Activated T-helper 1 cell treated with anti-CD3 and anti-CD28 coated beads, Interleukin-12 subunit alpha, Interleukin-12 subunit beta, Interleukin-2, Interleukin-4 antibody, amounts not matched to agents 30 ng/mL and 10 ng/mL and 1 ng/mL, durations not matched to agents 14 hours and 24 hours and 36 hours (primary cell): ENCODE data around the gene DIPK1B. TPM values are rescaled to one million over a fixed set of nuclear protein-coding genes. Genes with fewer than 3 reads are reported as not detected.

Source experiments
- DNase-seq: peaks from one replicate; pipeline ENCODE4 v3.0.0; 2021; ENCODE audit warnings: low spot score
- H3K27ac Mint-ChIP-seq: one replicate; pipeline ENCODE4 v1.8.0; 2021; ENCODE audit warnings: mild to moderate bottlenecking, mixed read lengths
- H3K27me3 Mint-ChIP-seq: one replicate; pipeline ENCODE4 v1.8.0; 2022; ENCODE audit warnings: mild to moderate bottlenecking, moderate library complexity, mixed read lengths; ENCODE audit not compliant: insufficient read depth
- H3K36me3 Mint-ChIP-seq: one replicate; pipeline ENCODE4 v1.8.0; 2021; ENCODE audit warnings: low read depth, mixed read lengths
- H3K4me1 Mint-ChIP-seq: one replicate; pipeline ENCODE4 v1.8.0; 2021; ENCODE audit warnings: low read depth, mixed read lengths
- H3K4me3 Mint-ChIP-seq: one replicate; pipeline ENCODE4 v1.8.0; 2021; ENCODE audit warnings: mild to moderate bottlenecking, moderate library complexity, mixed read lengths
- H3K9me3 Mint-ChIP-seq: one replicate; pipeline ENCODE4 v1.8.0; 2021; ENCODE audit warnings: mixed read lengths
- intact Hi-C: fragments of 100-400 bp; cut with micrococcal nuclease; formaldehyde crosslinking; loops from one replicate; pipeline ENCODE4 v1.15.1; 2024
- total RNA-seq: library from RNA; stranded (reverse); gene quantifications from 2 replicates; pipeline ENCODE4 v1.2.3, GENCODE V29; 2022

DIPK1B gene
- total RNA-seq, 1 donor from 2014 or later = 0.88 TPM

DNA sequence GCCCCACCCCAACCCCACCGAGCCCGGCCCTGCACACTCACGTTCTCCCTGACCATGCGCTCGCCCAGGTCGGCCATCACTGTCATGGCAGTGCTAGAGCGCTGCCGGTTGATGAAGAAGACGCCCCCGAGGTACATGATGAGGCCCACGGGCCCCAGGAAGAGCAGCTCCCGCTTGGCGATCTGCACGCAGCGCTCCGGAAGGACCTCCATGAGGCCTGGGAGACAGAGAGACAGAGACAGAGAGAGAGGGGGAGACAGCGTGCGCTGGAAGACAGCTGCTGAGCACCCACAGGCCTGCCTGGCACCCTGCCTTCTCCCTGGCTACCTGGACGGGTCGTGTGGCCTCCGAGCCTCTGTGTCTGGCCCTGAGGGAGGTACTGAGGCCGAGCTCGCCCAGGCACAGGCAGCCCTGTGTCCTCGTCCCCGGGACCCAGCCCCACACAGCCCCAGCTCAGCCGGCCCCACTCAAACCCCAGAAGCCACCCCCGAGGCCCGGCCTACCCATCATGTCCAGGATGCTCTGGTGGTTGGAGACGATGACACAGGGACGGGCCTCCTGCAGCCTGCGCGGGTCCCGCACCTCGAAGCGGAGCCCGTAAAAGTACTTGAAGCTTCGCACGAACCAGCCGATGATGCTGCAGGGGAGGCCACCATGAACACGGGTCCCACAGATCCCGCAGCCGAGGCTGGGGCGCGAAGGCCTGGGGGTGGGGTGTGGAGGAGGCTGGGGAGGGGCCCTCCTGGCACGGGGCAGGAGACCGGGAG is 35.3 kb upstream of the DIPK1B start:
- H3K27me3 Mint-ChIP-seq = no peaks in the 10 kb centered on the region
- DNase-seq = no peak

DNA sequence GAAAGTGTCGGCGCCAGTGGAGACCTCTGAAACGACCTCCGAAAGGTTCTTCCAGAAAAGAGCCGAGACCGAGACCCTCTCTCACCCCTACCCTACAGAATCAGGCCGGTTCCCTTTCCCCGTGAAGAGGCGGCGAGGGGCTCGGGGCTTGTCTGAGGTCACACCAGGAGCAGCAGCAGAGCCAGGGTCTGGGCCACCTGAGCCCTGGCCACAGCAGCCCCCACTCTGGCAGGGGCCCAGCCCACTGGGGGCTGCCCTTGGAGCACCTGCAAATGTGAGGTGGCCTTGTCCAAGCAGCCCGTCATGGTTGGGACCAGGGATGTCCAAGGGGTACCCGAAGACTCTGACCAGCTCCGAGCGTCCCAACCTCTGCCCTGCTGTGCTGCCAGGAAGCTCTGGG is 34.3 kb upstream of the DIPK1B start:
- no peaks in the 10 kb centered on the region for H3K9me3 Mint-ChIP-seq
- DNase-seq = no peak
- H3K4me3 Mint-ChIP-seq = no peak overlapping the region
- H3K4me1 Mint-ChIP-seq = no peaks in the 10 kb centered on the region
- H3K27ac Mint-ChIP-seq = no peak overlapping the region
- no peaks in the 10 kb centered on the region for H3K27me3 Mint-ChIP-seq
- intact Hi-C loops = no loop called here
- no peaks in the 10 kb centered on the region for H3K36me3 Mint-ChIP-seq

More for the DNA sequence above, 35.3 kb upstream of the DIPK1B start:
- intact Hi-C loops = no loop called here
- Mint-ChIP-seq H3K4me3 (no peak overlapping the region), H3K36me3 (no peaks in the 10 kb centered on the region), H3K27ac (no peak overlapping the region), H3K4me1 (no peaks in the 10 kb centered on the region), H3K9me3 (no peaks in the 10 kb centered on the region)

DNA sequence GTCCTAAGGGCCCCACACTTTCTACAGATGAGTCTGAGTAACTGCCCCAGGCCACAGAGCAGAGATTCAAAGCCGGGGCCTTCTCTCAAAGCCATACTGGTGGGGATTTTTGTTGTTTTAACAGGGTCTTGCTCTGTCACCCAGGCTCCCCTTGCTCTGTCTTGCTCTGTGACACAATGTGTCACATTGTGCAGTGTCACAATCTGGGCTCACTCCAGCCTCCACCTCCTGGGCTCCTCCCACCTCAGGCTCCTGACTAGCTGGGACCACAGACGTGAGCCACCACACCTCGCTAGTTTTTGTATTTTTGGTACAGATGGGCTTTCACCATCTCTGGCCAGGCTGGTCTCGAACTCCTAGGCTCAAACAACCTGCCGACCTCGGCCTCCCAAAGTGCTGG is 33.7 kb upstream of the DIPK1B start:
- no peaks in the 10 kb centered on the region for H3K9me3 Mint-ChIP-seq
- DNase-seq = no peak
- H3K27me3 Mint-ChIP-seq = no peaks in the 10 kb centered on the region
- no peaks in the 10 kb centered on the region for H3K4me1 Mint-ChIP-seq
- no peak overlapping the region for H3K4me3 Mint-ChIP-seq
- no peak overlapping the region for H3K27ac Mint-ChIP-seq
- no peaks in the 10 kb centered on the region for H3K36me3 Mint-ChIP-seq
- intact Hi-C loops = no loop called here

DNA sequence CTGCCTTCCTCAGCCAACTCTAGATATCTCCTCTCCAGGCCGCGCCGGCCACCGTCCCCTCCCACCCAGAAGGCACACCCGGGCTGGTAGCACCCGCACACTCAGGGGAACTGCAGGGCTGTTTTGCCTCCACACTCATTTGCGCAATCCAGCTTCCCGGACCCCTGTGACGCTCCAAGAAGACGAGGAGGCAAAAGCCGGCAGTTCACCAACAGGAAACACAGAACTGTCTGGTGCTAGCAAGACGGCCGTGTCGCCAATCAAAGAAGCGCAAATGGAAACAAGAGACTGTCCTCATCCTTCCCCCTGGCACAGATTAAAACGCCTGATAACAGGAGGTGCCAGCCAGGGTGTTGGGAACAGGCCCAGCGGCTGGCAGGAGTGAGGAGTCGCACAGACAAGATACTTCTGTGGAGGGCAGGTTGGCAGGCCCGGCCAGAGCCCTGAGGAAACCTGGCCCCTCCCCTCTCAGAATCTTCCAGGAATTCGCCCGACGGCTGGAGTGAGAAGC is 32.9 kb upstream of the DIPK1B start:
- no peak for DNase-seq
- intact Hi-C loops = no loop called here
- Mint-ChIP-seq H3K9me3 (no peaks in the 10 kb centered on the region), H3K4me3 (no peak overlapping the region), H3K27me3 (no peaks in the 10 kb centered on the region), H3K27ac (no peak overlapping the region), H3K36me3 (no peaks in the 10 kb centered on the region), H3K4me1 (no peaks in the 10 kb centered on the region)

DNA sequence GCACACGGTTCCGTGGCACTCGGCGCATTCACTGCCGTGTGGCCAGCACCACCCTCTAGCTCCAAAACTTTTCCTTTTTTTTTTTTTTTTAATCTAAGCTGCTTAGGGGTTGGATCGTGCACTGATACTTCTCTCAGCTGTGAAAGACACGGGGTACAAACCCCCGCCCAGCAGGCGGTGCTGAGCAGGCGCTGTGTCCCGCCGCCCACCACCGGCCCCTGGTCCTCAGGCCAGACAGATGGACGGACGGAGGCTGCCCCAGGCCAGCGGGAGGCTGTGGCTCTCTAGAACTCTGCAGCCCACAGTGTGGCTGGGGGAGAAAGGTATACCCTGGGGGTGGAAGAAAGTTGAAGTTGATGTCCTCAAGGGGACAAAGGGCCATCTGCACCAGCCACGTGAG is 31.3 kb upstream of the DIPK1B start:
- H3K4me3 Mint-ChIP-seq = no peak overlapping the region
- no peak overlapping the region for H3K27ac Mint-ChIP-seq
- H3K9me3 Mint-ChIP-seq = no peaks in the 10 kb centered on the region
- intact Hi-C loops = no loop called here
- no peak for DNase-seq
- no peaks in the 10 kb centered on the region for H3K27me3 Mint-ChIP-seq
- H3K36me3 Mint-ChIP-seq = no peaks in the 10 kb centered on the region
- no peaks in the 10 kb centered on the region for H3K4me1 Mint-ChIP-seq

DNA sequence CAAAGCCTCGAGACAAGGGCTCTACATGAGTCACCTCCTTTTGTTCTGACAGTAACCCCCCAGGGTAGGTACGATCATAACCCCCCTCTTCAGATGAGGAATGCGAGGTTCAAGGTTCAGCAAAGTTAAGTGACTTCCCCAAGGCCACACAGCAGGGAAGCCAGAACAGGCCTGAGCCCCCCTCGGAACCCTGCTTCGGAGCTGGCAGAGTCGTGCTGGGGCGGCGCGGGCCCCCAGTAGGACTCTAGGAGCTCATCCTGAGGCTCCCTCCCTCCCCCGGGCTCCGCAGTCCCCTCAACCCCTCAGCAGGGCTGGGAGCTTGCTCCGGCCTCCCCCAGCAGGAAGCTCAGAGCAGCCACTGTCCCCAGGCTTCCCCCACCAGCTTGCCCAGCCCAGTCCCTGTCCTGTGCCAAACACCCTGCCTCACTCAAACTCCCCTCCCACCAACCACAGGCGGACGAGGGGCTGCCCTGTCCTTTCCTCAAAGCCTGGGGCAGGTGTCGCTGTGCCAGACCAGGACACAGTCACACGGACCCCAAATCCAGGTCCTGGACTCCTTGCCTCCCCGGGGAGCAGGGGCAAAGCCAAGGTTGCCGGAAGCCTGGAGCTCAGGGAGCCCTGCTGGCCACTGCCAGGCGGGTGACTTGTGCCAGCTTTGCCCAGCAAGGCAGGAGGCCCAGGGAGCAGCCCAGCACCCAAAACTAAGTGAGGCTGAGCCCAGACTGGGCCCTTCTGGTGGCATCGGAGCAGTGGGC is 30.2 kb upstream of the DIPK1B start:
- no peaks in the 10 kb centered on the region for H3K36me3 Mint-ChIP-seq
- no peaks in the 10 kb centered on the region for H3K4me1 Mint-ChIP-seq
- H3K9me3 Mint-ChIP-seq = no peaks in the 10 kb centered on the region
- H3K4me3 Mint-ChIP-seq = no peak overlapping the region
- intact Hi-C loops = no loop called here
- H3K27ac Mint-ChIP-seq = no peak overlapping the region
- no peaks in the 10 kb centered on the region for H3K27me3 Mint-ChIP-seq
- DNase-seq = no peak

DNA sequence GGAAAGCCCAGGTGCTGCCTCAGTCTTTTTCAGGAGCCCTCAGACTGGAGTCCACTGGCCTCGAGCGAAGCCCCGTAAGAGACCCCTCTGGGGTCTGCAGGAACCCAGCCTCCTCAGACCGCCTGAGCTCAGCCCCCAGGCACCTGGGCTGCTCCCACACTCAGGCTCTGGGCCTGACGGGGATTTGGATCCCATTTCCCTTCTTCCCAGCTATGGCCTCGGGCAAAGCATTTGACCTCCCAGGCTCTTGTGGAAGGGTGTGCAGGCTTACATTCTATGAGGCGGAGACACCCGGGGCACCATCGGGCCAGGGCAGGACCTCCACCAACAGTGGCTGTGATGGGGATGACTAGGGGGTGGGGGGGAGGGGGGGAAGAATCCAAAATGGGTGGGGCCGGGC is 29.7 kb upstream of the DIPK1B start:
- Mint-ChIP-seq H3K27me3 (no peaks in the 10 kb centered on the region), H3K4me3 (no peak overlapping the region), H3K9me3 (no peaks in the 10 kb centered on the region), H3K36me3 (no peaks in the 10 kb centered on the region), H3K4me1 (no peaks in the 10 kb centered on the region), H3K27ac (no peak overlapping the region)
- intact Hi-C loops = no loop called here
- DNase-seq = no peak

DNA sequence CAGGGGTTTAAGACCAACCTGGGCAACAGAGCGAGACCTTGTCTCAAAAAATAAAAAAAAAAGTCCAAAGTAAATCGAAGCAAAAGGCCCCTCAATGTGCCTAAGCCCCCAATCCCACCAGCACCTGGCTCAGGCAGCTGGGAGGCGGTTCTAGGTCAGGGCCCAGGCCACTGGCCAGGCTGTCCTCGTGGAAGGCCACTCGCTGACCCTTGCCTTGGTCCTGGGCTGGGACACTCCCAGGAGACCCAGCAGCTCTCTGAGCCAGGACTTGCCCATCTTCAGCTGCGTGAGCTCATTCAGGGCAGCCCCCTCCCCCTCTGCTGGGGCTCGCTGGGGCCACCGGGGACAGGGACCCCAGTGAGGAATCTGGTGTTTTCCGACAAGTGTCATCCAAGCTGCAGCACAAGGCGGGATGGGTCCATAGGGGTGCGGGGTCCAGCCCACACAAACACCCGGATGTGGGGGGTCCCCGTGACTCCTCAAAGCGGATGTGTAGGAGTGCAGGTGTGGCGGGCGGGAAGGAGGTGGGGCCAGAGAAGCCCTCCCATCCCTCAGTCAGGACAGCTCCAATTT is 29.1 kb upstream of the DIPK1B start:
- no peak overlapping the region for H3K4me3 Mint-ChIP-seq
- H3K4me1 Mint-ChIP-seq = no peaks in the 10 kb centered on the region
- intact Hi-C loops = no loop called here
- H3K9me3 Mint-ChIP-seq = no peaks in the 10 kb centered on the region
- H3K27ac Mint-ChIP-seq = no peak overlapping the region
- DNase-seq = no peak
- H3K27me3 Mint-ChIP-seq = no peaks in the 10 kb centered on the region
- H3K36me3 Mint-ChIP-seq = no peaks in the 10 kb centered on the region

DNA sequence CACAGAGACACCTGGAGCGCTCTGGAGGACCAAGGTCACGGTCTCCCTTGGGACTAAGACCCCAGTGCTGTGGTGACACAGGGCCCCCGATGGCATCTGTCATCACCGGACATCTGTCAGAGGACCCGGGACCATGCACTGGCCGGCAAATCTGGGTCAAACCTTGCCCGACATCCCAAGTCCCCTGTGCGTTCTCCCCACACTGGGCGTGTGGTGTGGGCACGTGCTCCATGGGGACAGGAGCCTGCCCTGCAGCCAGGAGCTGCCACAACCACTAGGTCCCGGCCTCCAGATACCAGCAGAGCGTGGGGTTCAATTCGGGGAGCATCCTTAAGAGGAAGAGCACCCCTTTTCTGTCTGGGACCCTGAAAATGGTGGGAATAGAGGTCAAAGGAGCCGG is 28.6 kb upstream of the DIPK1B start:
- intact Hi-C loops = no loop called here
- no peaks in the 10 kb centered on the region for H3K36me3 Mint-ChIP-seq
- no peaks in the 10 kb centered on the region for H3K27me3 Mint-ChIP-seq
- H3K4me3 Mint-ChIP-seq = no peak overlapping the region
- no peak overlapping the region for H3K27ac Mint-ChIP-seq
- no peak for DNase-seq
- no peaks in the 10 kb centered on the region for H3K9me3 Mint-ChIP-seq
- no peaks in the 10 kb centered on the region for H3K4me1 Mint-ChIP-seq

DNA sequence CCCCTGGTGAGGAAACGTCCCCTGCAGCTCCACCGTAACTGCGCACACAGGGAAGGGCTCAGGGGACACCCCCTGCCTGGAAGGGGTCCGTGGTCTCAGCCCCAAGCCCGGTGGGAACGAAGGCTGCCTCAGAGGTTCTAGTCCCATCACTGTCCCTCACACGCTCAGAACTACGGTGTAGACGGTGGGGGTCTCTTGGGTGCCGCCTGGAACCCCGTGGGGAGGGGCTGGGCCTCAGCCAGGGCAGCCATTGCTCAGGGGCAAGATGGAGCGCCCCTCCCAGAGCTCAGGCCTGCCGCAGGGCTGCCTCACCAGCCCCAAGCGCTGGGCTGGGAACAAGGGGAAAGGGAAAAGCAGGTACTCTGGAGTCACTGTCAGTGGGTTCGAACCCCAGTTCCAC is 28.0 kb upstream of the DIPK1B start:
- intact Hi-C loops = no loop called here
- no peaks in the 10 kb centered on the region for H3K4me1 Mint-ChIP-seq
- peaks cover 3% of the 10 kb centered on the region for H3K27me3 Mint-ChIP-seq
- H3K4me3 Mint-ChIP-seq = no peak overlapping the region
- H3K36me3 Mint-ChIP-seq = no peaks in the 10 kb centered on the region
- H3K27ac Mint-ChIP-seq = no peak overlapping the region
- H3K9me3 Mint-ChIP-seq = no peaks in the 10 kb centered on the region
- no peak for DNase-seq

DNA sequence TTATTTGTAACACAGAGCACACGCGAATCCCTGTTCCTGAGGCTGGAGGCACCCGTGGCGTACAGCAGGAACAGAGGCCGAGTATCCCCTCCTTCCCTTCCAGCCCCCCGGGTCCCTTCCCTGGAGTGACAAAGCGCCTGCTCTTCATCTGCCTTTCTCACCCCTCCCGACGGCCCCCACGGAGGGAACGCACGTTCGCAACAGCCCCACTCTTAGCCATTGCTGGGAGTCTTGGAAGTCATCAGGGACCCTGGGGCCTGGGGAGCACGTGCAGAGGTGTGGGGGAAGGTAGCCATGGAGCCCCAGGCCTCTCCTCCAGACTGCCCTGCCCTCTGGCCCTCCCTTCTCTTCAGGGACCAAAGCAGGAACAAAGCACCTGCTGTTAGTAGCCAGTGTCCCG is 27.6 kb upstream of the DIPK1B start:
- peaks cover 3% of the 10 kb centered on the region for H3K27me3 Mint-ChIP-seq
- H3K27ac Mint-ChIP-seq = no peak overlapping the region
- no peak overlapping the region for H3K4me3 Mint-ChIP-seq
- no peak for DNase-seq
- no peaks in the 10 kb centered on the region for H3K4me1 Mint-ChIP-seq
- H3K9me3 Mint-ChIP-seq = no peaks in the 10 kb centered on the region
- H3K36me3 Mint-ChIP-seq = no peaks in the 10 kb centered on the region
- intact Hi-C loops = no loop called here

DNA sequence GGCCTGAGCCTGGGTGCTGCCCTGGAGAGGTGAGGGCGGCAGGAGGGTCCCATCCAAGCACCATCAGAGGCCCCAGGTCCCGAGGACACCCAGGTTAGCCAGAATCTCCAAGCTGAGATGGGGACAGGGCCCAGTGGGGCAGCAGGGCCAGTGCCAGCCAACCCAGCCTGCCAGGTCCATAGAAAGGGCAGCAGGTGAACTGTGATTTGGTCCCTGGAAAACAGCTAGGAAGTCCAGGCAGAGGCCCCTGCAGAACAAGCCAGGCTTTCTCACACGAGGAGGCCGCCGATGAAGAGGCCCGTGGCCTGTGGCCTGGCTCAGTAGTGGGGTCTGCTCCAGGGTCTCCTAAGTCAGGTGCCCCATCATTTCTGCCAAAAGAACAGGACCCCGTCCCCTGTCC is 27.2 kb upstream of the DIPK1B start:
- DNase-seq = no peak
- no peaks in the 10 kb centered on the region for H3K4me1 Mint-ChIP-seq
- H3K27ac Mint-ChIP-seq = no peak overlapping the region
- no peaks in the 10 kb centered on the region for H3K9me3 Mint-ChIP-seq
- intact Hi-C loops = no loop called here
- no peak overlapping the region for H3K4me3 Mint-ChIP-seq
- peaks cover 3% of the 10 kb centered on the region for H3K27me3 Mint-ChIP-seq
- H3K36me3 Mint-ChIP-seq = no peaks in the 10 kb centered on the region
